Fibroblast of lung (primary cell): ENCODE data around the gene FAM174B. TPM values are rescaled to one million over a fixed set of nuclear protein-coding genes. Genes with fewer than 3 reads are reported as not detected.

Experiments
- DNase-seq, 2 donors: peaks; one replicate each; pipeline versions ENCODE4 v3.0.0 to v3.0.0-alpha.2; 2010; ENCODE audit warnings: low read depth in 2 of 2
- H2AFZ ChIP-seq: 2 replicates; pipeline ENCODE4 v1.5.1; 2012; ENCODE audit warnings: low read length, control low read depth, inconsistent platforms
- H3K27ac ChIP-seq: 2 replicates; pipeline ENCODE4 v1.5.1; 2011; ENCODE audit warnings: low read length, control low read depth; ENCODE audit not compliant: insufficient read depth
- H3K27me3 ChIP-seq: 2 replicates; pipeline ENCODE4 v1.5.1; 2011; ENCODE audit warnings: mild to moderate bottlenecking, low read length; ENCODE audit not compliant: control insufficient read depth, insufficient read depth
- H3K36me3 ChIP-seq: 2 replicates; pipeline ENCODE4 v1.5.1; 2011; ENCODE audit warnings: low read length; ENCODE audit not compliant: control insufficient read depth, insufficient read depth
- H3K4me1 ChIP-seq: 2 replicates; pipeline ENCODE4 v1.5.1; 2011; ENCODE audit warnings: low read length; ENCODE audit not compliant: control insufficient read depth, insufficient read depth; ENCODE audit errors: extremely low read depth
- H3K4me2 ChIP-seq: 2 replicates; pipeline ENCODE4 v1.5.1; 2011; ENCODE audit warnings: low read length, control low read depth; ENCODE audit not compliant: insufficient read depth; ENCODE audit errors: extremely low read depth
- H3K4me3 ChIP-seq, 4 experiments: fragments of 200-600 bp in 1 of 4; sonication (generic) in 1 of 4; replicated peaks in 1 of 4; 2 replicates each; pipeline ENCODE4 v1.5.1; 2011 to 2016; ENCODE audit warnings: low read length in 4 of 4, low read depth in 3 of 4, mild to moderate bottlenecking in 3 of 4, control low read depth in 2 of 4, inconsistent platforms in 1 of 4, mixed read lengths in 1 of 4; ENCODE audit not compliant: insufficient read depth in 1 of 4; ENCODE audit errors: control extremely low read depth in 1 of 4
- H3K79me2 ChIP-seq: 2 replicates; pipeline ENCODE4 v1.5.1; 2012; ENCODE audit warnings: mild to moderate bottlenecking, low read length, inconsistent platforms; ENCODE audit not compliant: control insufficient read depth, insufficient read depth
- H3K9ac ChIP-seq: 2 replicates; pipeline ENCODE4 v1.5.1; 2011; ENCODE audit warnings: mild to moderate bottlenecking, low read length, control low read depth; ENCODE audit not compliant: insufficient read depth
- H3K9me3 ChIP-seq: 2 replicates; pipeline ENCODE4 v1.5.1; 2012; ENCODE audit warnings: low read depth, low read length; ENCODE audit not compliant: control insufficient read depth, insufficient read depth
- H4K20me1 ChIP-seq: 2 replicates; pipeline ENCODE4 v1.5.1; 2011; ENCODE audit warnings: low read length; ENCODE audit not compliant: control insufficient read depth, insufficient read depth; ENCODE audit errors: extremely low read depth
- CTCF ChIP-seq, 2 donors: IDR thresholded peaks in 1 of 2; conservative IDR thresholded peaks in 1 of 2; 1 replicate in 1 of 2; 2 replicates in 1 of 2; pipeline ENCODE4 v1.5.1; 2011 to 2012; ENCODE audit warnings: low read length in 2 of 2, control low read depth in 1 of 2, inconsistent platforms in 1 of 2, low read depth in 1 of 2, mild to moderate bottlenecking in 1 of 2
- EZH2 ChIP-seq: IDR thresholded peaks from 2 replicates; pipeline ENCODE4 v1.5.1; 2012; ENCODE audit warnings: low read length, control low read depth, mild to moderate bottlenecking; ENCODE audit errors: missing control alignments
- polyA plus RNA-seq, 2 donors: library from polyadenylated mRNA; depleted of rRNA in 1 of 2; stranded (reverse) in 1 of 2; unstranded in 1 of 2; fragments of >200 nt; gene quantifications; 2 replicates each; pipeline ENCODE4 v1.2.1, GENCODE V29; 2011 to 2012; ENCODE audit warnings: missing spikeins in 1 of 2
- total RNA-seq: library from RNA; depleted of rRNA; stranded (reverse); fragments of >200 nt; gene quantifications from 2 replicates; pipeline ENCODE4 v1.2.1, GENCODE V29; 2014

The FAM174B gene
- total and polyA plus RNA-seq, 2 donors (not counting 1 experiment from before 2014, with no cell fraction given): 0.87 to 2.8 TPM

DNA sequence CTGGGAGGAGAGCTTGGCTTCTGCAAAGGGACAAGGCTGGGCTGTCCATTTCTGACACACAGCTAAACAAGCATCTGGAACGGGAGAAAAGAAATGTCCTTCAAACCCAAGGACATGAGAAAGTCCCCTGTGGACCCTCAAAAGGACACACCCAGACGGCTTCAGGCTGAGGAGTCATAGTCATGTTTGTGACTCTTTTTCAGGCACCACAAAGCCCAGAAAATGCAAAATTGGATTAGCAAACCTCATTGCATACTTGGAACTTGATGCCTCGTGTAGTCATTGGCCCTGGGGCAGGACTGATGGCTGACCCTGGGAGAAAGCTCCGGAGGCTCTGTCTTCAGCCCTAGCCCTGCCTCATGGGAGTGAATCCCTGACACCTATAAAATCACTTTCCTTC, 21.5 kb downstream of the FAM174B start:
- no peaks in the 10 kb centered on the region for H3K79me2 ChIP-seq
- no peaks in the 10 kb centered on the region for H4K20me1 ChIP-seq
- no peak overlapping the region for H3K4me2 ChIP-seq
- H3K4me3 ChIP-seq: no peak overlapping the region
- H2AFZ ChIP-seq: no peak overlapping the region
- no peaks in the 10 kb centered on the region for H3K9me3 ChIP-seq
- H3K27ac ChIP-seq: no peak overlapping the region
- DNase-seq: no peak
- H3K36me3 ChIP-seq: no peaks in the 10 kb centered on the region
- H3K4me1 ChIP-seq: no peaks in the 10 kb centered on the region
- no peak overlapping the region for H3K9ac ChIP-seq
- TF ChIP-seq CTCF (conservative IDR thresholded peaks at IDR 0.05 in 1 of 2, IDR thresholded peaks at IDR 0.05 in 1 of 2; ENCODE audit: low read depth in 1 of 2, low read length in 2 of 2) (no peak), EZH2 (no peak)
- no peaks in the 10 kb centered on the region for H3K27me3 ChIP-seq

- H3K9ac ChIP-seq: no peak overlapping the region
- no peaks in the 10 kb centered on the region for H3K9me3 ChIP-seq
- no peaks in the 10 kb centered on the region for H3K27me3 ChIP-seq
- no peak overlapping the region for H3K4me3 ChIP-seq
- no peaks in the 10 kb centered on the region for H4K20me1 ChIP-seq
- no peak for TF ChIP-seq CTCF (conservative IDR thresholded peaks at IDR 0.05 in 1 of 2, IDR thresholded peaks at IDR 0.05 in 1 of 2; ENCODE audit: low read depth in 1 of 2, low read length in 2 of 2)
- no peak for TF ChIP-seq EZH2
- no peaks in the 10 kb centered on the region for H3K36me3 ChIP-seq
- H3K27ac ChIP-seq: no peak overlapping the region
- no peak overlapping the region for H3K4me2 ChIP-seq
- H3K79me2 ChIP-seq: no peaks in the 10 kb centered on the region
- H3K4me1 ChIP-seq: no peaks in the 10 kb centered on the region
- H2AFZ ChIP-seq: no peak overlapping the region
- no peak for DNase-seq
These were observed 22.2 kb downstream of the FAM174B start for GRCh38 chr15:92633418-92633817.

DNA sequence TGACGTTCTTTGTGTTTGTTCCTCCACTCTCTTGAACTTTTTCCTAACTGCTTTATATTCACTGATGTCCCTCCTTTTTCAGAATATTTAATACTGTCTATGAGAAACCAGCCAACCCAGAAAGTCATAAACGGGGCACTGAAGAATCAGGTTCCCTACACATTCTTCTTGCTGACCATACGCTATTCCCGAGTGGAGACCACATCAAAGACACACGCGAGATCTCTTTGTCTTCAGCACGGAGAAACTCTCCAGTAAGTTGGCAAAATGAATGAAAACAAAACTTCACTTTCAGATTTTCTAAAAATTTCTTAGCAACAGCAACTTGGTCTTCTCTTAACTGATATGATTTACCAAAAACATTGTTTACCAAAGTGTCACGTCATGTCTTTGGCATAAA, 22.6 kb downstream of the FAM174B start:
- Histone ChIP-seq H3K4me3 (no peak overlapping the region), H3K27ac (no peak overlapping the region), H4K20me1 (no peaks in the 10 kb centered on the region), H3K9me3 (no peaks in the 10 kb centered on the region), H2AFZ (no peak overlapping the region), H3K27me3 (no peaks in the 10 kb centered on the region), H3K9ac (no peak overlapping the region), H3K36me3 (no peaks in the 10 kb centered on the region), H3K79me2 (no peaks in the 10 kb centered on the region), H3K4me1 (no peaks in the 10 kb centered on the region), H3K4me2 (no peak overlapping the region)
- no peak for TF ChIP-seq EZH2
- no peak for TF ChIP-seq CTCF (conservative IDR thresholded peaks at IDR 0.05 in 1 of 2, IDR thresholded peaks at IDR 0.05 in 1 of 2; ENCODE audit: low read depth in 1 of 2, low read length in 2 of 2)
- no peak for DNase-seq
